ENCODE measurements around the gene SPINT3.

Gene SPINT3, protein sequence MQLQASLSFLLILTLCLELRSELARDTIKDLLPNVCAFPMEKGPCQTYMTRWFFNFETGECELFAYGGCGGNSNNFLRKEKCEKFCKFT

DNA sequence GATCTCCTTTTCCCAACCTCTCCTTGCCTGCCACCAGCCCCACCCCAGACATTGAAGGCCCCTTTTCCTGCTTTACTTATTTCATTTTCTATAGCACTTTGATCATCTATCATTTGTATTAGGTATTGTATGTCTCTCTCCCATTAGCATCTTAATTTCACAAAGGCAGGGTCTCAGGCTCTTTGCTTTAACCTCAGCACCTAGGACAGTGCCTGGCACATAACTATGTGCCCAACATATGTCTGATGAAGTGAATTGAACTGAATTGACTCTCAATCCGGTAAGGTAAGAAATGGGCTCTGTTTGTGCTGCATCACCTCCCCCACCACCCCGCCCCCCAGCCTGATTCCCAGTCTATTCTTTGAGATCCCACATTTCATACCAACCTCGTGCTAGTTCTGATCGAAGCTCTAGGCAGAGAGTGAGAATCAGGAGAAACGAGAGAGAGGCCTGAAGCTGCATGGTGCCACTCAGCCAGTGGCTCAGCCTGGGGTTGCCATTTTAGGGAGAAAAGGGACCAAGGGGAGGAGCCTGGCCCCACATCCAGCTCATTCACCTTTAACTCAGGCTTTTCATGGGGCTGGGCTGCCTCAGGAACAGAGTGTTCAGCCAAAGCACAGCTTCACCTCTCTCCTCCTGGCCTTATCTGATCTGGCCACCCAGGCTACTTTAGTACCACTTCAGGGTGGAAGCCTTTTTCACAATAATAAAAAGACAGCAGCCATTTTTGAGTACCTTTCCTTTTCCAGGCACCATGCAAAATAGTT, at the start of gene SPINT3:
Gene SPINT3, minus strand, starts transcription at position 476 of the 767 bp plus-strand sequence. Its CDS starts 14 bp downstream, at position 462.
- no peak within 1 kb of the TSS for H3K4me3 ChIP-seq (ENCODE audit: low read length)
- TF ChIP-seq, protein P1, sequence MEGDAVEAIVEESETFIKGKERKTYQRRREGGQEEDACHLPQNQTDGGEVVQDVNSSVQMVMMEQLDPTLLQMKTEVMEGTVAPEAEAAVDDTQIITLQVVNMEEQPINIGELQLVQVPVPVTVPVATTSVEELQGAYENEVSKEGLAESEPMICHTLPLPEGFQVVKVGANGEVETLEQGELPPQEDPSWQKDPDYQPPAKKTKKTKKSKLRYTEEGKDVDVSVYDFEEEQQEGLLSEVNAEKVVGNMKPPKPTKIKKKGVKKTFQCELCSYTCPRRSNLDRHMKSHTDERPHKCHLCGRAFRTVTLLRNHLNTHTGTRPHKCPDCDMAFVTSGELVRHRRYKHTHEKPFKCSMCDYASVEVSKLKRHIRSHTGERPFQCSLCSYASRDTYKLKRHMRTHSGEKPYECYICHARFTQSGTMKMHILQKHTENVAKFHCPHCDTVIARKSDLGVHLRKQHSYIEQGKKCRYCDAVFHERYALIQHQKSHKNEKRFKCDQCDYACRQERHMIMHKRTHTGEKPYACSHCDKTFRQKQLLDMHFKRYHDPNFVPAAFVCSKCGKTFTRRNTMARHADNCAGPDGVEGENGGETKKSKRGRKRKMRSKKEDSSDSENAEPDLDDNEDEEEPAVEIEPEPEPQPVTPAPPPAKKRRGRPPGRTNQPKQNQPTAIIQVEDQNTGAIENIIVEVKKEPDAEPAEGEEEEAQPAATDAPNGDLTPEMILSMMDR (conservative IDR thresholded peaks at IDR 0.05; ENCODE audit: low read length): no peak
- no peak for DNase-seq (ENCODE audit: low read depth)

DNA sequence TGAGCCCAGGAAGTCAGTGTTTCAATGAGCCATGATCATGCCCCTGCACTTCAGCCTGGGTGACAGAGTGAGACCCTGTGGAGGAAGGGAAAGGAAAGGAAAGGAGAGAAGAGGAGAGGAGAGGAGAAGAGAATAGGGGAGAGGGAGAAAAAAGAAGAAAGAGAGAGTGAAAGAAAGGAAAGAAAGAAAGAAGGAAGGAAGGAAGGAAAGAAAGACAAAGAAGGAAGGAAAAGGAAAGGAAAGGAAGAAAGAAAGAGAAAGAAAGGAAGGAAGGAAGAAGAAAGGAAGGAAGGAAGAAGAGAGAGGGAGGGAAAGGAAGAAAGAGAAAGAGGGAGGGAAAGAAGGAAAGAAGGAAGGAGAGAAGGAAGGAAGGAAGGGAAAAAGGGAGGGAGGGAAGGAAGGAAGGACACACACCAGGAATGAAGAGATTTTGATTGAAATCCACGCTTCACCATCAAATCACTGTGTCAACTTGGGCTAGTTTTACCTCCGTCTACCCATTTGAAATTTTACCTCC, 49.4 kb upstream of the SPINT3 start:
- H3K4me3 ChIP-seq (ENCODE audit: low read length): no peak overlapping the region
- no peak for DNase-seq (ENCODE audit: low read depth)
- TF ChIP-seq, protein P1 (conservative IDR thresholded peaks at IDR 0.05; ENCODE audit: low read length): no peak

DNA sequence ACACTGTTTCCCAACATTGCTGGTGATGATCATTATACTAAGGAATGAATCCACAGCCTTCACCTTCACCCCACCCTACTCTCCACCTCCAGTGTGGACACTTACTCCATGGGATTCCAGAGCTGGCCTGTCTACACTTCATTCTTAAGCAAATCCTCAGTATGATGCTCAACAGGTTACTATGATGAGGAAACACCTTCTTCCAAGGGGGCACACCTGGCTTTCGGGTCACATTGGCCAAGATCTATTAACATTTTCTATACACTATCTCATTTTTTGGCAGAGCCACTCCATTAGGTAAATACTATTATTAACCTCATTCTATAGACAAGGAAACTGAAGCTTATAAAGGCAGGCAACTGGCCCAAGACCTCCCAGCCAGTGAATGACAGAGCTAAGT, 39.8 kb upstream of the SPINT3 start:
- TF ChIP-seq, protein P1 (conservative IDR thresholded peaks at IDR 0.05; ENCODE audit: low read length): no peak
- DNase-seq (ENCODE audit: low read depth): no peak
- H3K4me3 ChIP-seq (ENCODE audit: low read length): no peak overlapping the region

DNA sequence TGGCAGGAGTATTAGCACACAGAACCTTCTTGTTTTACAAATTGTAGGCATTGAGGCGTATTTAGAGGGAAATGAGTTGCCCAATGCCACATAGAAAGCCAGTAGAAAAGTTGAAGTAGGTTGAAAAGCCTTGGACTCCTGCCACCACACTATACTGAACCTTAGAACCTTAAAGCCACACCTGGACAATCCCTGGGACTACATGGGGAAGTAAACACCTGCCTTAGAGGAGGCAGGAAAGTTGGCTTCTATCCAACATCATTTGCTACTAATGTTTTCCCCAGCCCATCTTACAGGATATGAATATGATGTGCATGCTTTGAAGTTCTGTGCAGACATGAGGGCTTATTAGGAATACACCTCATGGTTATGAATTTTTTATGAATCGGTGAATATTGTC, 37.0 kb upstream of the SPINT3 start:
- DNase-seq (ENCODE audit: low read depth): no peak
- TF ChIP-seq, protein P1 (conservative IDR thresholded peaks at IDR 0.05; ENCODE audit: low read length): no peak
- no peak overlapping the region for H3K4me3 ChIP-seq (ENCODE audit: low read length)

DNA sequence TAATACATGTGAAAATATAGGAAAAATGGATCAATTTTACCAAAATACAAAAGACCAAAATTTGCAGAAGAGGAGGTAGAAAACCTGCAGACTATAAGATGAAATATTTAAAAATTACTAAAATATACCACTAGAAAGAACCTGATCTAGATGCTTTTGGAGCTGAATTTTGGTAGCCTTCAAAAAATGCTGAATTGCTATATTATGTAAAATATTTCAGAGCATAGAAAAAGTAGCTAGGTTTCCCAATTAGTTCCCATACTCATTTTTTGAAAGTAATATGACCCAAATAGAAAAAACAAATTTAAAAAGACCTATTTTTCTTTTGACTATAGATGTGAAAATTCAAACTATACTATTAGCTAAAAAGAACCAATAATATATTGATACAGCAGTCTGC, 35.3 kb upstream of the SPINT3 start:
- no peak for DNase-seq (ENCODE audit: low read depth)
- no peak overlapping the region for H3K4me3 ChIP-seq (ENCODE audit: low read length)
- TF ChIP-seq, protein P1 (conservative IDR thresholded peaks at IDR 0.05; ENCODE audit: low read length): no peak

DNA sequence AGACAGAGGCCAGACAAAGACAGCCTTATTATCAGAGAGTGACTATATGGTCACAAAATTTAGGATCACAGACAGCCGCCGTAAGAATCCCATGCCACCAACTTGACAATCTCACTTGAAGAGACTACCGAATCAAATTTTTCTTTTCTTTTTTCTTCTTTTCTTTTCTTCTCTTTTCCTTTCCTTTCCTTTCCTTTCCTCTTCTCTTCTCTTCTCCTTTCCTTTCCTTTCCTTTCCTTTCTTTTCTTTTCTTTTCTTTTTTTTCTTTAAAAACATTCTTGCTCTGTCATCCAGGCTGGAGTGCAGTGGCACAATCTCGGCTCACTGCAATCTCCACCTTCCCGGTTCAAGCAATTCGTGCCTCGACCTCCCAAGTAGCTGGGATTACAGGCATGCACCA, 33.0 kb upstream of the SPINT3 start:
- DNase-seq (ENCODE audit: low read depth): no peak
- no peak overlapping the region for H3K4me3 ChIP-seq (ENCODE audit: low read length)
- TF ChIP-seq, protein P1 (conservative IDR thresholded peaks at IDR 0.05; ENCODE audit: low read length): no peak

Measured in AG10803 (cell line).